Central memory CD8-positive, alpha-beta T cell (primary cell): ENCODE results near the gene HIPK3.

Experiments used
- ATAC-seq: fragments of 150-1000 bp; cut with Tn5 transposase; replicated peaks from 2 replicates; pipeline ENCODE4 v1.10.0; 2022; ENCODE audit warnings: mild to moderate bottlenecking, moderate FRiP score, moderate number of reproducible peaks; ENCODE audit not compliant: poor library complexity, severe bottlenecking; ENCODE audit errors: extremely low read depth
- DNase-seq, 2 donors: peaks; one replicate each; pipeline ENCODE4 v3.0.0; 2021; ENCODE audit warnings: low spot score in 2 of 2
- H3K27ac Mint-ChIP-seq: one replicate; pipeline ENCODE4 v1.8.0; 2022; ENCODE audit warnings: low read depth, mild to moderate bottlenecking, moderate library complexity, mixed read lengths
- H3K27me3 Mint-ChIP-seq: one replicate; pipeline ENCODE4 v1.8.0; 2022; ENCODE audit warnings: mixed read lengths
- H3K36me3 Mint-ChIP-seq: one replicate; pipeline ENCODE4 v1.8.0; 2022; ENCODE audit warnings: mild to moderate bottlenecking, moderate library complexity, mixed read lengths; ENCODE audit not compliant: insufficient read depth
- H3K4me1 Mint-ChIP-seq: one replicate; pipeline ENCODE4 v1.8.0; 2022; ENCODE audit warnings: mixed read lengths
- H3K4me3 Mint-ChIP-seq: one replicate; pipeline ENCODE4 v1.8.0; 2022; ENCODE audit warnings: mild to moderate bottlenecking, moderate library complexity, mixed read lengths
- H3K9me3 Mint-ChIP-seq: one replicate; pipeline ENCODE4 v1.8.0; 2022; ENCODE audit warnings: mixed read lengths

The HIPK3 gene

DNA sequence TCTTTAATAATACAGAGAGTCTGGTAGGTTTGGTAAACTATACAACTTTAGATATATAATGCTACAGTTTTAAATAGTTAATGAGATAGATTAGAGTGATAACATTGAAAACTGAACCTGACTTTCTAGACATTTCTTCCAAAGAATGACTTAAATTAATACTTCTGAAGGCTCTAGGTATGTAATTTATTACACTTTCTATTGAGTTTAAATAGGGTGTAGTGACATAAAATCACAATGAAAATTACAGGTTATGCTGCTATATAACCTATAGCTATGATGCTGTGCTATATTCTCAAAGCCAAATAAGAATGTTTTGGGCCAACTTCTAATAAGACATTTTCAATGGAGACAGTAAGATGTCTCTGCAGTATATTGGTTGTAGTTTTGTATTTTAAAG, 7.7 kb downstream of the HIPK3 start:
- peaks cover 4% of the 10 kb centered on the region for H3K36me3 Mint-ChIP-seq
- ATAC-seq (no peak), DNase-seq (no peak)
- H3K9me3 Mint-ChIP-seq = no peaks in the 10 kb centered on the region
- peaks cover 47% of the 10 kb centered on the region for H3K4me1 Mint-ChIP-seq
- H3K4me3 Mint-ChIP-seq = no peak overlapping the region
- H3K27me3 Mint-ChIP-seq = no peaks in the 10 kb centered on the region
- no peak overlapping the region for H3K27ac Mint-ChIP-seq

DNA sequence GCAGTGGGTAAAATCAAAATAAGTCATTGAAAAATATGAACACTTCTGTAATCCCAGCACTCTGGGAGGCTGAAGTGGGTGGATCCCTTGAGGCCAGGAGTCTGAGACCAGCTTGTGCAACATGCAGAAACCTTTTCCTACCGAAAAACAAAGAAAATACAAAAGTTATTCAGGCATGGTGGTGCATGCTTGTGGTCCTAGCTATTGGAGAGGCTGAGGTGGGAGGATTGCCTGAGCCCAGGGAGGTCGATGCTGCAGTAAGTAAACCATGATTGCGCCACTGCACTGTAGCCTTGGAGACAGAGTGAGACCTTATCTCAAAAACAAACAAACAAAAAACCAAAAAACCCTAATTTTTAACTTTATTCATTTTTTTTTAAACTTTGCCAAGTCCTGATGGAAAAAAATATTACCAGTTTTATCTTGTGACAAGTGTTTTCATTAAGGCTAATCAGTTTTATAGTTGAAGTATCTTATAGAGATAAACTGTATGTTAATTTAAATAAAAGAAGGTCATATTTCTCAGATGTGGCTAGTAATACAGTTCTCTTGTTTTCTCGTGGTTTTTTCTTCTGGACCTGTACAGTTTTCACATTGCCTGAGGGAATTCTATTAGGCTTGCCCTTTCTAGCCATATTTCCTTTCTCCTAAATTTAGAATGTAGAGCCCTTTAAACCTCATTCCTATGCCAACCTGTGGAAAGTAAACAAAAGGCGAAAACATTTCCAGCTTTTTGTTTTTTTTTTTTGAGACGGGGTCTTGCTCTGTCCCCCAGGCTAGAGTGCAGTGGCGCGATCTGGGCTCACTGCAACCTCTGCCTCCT, 9.4 kb downstream of the HIPK3 start:
- Mint-ChIP-seq H3K36me3 (peaks cover 3% of the 10 kb centered on the region), H3K27me3 (no peaks in the 10 kb centered on the region), H3K9me3 (no peaks in the 10 kb centered on the region), H3K4me3 (no peak overlapping the region), H3K4me1 (peaks cover 37% of the 10 kb centered on the region), H3K27ac (no peak overlapping the region)
- no peak for DNase-seq
- no peak for ATAC-seq

GRCh38 chr11:33268945-33269540, 11.9 kb downstream of the HIPK3 start:
- H3K36me3 Mint-ChIP-seq = peaks cover 3% of the 10 kb centered on the region

DNA sequence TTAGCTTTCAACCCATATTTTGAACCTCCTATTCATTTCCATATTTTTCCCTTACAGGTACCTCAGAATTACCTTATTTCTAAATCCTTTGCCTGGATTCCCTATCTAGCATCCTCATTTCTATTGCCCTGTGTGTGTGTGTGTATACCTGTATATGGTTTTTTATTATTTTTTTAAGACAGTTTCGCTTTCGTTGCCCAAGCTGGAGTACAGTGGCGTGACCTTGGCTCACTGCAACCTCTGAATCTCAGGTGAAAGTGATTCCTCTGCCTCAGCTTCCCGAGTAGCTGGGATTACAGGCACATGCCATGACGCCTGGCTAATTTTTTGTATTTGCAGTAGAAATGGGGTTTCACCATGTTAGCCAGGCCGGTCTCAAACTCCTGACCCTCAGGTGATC, 12.6 kb downstream of the HIPK3 start:
- Mint-ChIP-seq H3K4me1 (peaks cover 26% of the 10 kb centered on the region), H3K4me3 (no peak overlapping the region), H3K27ac (peak overlapping the region; percentile 12), H3K36me3 (peaks cover 3% of the 10 kb centered on the region), H3K9me3 (no peaks in the 10 kb centered on the region), H3K27me3 (no peaks in the 10 kb centered on the region)
- DNase-seq (no peak), ATAC-seq (no peak)

More at GRCh38 chr11:33268945-33269540, 11.9 kb downstream of the HIPK3 start:
- DNase-seq = no peak
- Mint-ChIP-seq H3K27ac (no peak overlapping the region), H3K9me3 (no peaks in the 10 kb centered on the region), H3K4me1 (peaks cover 27% of the 10 kb centered on the region), H3K4me3 (no peak overlapping the region), H3K27me3 (no peaks in the 10 kb centered on the region)
- no peak for ATAC-seq

DNA sequence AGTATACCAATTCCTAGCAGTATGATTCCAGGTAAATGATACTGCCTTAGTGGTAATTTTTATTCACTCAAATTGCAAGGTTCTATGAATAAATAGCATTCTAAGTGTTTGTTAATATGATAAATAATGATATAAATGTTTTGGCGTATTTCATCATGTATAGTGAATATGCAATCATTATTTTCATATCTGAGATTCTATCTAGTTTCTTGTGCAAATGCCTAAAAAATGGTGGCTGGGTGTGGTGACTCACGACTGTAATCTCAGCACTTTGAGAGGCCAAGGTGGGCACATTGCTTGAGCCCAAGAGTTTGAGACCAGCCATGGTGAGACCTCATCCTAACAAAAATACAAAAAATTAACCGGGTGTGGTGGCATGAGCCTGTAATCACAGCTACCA, 13.9 kb downstream of the HIPK3 start:
- no peak overlapping the region for H3K27ac Mint-ChIP-seq
- H3K36me3 Mint-ChIP-seq = peaks cover 3% of the 10 kb centered on the region
- H3K4me3 Mint-ChIP-seq = no peak overlapping the region
- H3K27me3 Mint-ChIP-seq = no peaks in the 10 kb centered on the region
- H3K9me3 Mint-ChIP-seq = no peaks in the 10 kb centered on the region
- peaks cover 21% of the 10 kb centered on the region for H3K4me1 Mint-ChIP-seq
- DNase-seq (no peak), ATAC-seq (no peak)

DNA sequence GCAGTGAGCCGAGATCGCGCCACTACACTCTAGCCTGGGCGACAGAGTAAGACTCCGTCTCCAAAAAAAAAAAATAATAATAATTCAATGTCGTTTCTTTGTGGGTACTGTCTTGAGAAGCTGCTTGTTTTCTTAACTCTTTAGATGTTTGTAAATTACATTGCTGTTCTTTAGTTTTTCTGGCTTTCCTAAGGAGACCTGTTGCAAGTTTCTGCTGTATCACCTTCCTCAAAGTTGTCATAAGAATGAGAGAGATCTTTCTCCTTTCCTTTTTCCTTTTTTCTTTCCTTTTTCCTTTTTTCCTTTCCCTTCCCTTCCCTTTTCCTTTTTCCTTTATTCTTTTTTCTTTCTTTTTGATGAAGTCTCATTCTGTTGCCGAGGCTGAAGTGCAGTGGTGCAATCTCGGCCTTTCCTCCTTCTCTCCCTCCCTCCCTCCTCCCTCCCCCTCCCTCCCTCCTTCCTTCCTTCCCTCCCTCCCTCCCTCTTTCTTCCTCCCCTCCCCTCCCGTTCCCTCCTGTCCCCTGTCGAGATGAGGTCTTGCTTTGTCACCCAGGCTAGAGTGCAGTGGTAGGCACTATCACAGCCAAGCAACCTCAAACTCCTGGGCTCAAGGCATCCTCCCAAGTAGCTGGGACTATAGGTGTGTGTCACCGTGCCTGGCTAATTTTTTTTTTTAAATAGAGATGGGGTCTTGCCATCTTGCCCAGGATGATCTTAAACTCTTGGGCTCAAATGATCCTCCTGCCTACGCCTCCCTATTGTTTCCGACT, 15.3 kb downstream of the HIPK3 start:
- Mint-ChIP-seq H3K27ac (no peak overlapping the region), H3K27me3 (no peaks in the 10 kb centered on the region), H3K4me1 (peaks cover 28% of the 10 kb centered on the region), H3K9me3 (no peaks in the 10 kb centered on the region), H3K36me3 (peaks cover 1% of the 10 kb centered on the region), H3K4me3 (no peak overlapping the region)
- DNase-seq (no peak), ATAC-seq (no peak)

DNA sequence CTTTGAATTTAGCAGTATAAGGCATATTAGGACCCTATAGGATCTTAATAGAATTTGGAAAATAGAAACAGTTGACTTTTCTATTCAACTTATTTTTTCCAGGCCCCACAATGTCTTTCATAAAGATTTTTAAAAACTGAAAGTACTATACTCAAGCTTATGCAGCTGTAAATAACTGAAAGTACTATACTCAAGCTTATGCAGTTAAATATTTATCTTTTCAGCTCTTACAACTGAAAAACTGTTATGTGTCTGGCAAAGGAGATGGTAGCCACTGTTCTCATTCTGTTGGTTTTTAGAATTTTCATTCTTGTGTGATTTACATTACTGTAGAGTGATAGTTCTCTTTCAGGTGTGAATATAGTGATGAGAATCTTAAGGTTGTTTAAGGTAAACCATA, 16.5 kb downstream of the HIPK3 start:
- Mint-ChIP-seq H3K4me1 (peaks cover 38% of the 10 kb centered on the region), H3K36me3 (peaks cover 3% of the 10 kb centered on the region), H3K4me3 (no peak overlapping the region), H3K9me3 (no peaks in the 10 kb centered on the region), H3K27ac (peak overlapping the region; percentile 19), H3K27me3 (no peaks in the 10 kb centered on the region)
- DNase-seq (no peak), ATAC-seq (no peak)

- no peaks in the 10 kb centered on the region for H3K9me3 Mint-ChIP-seq
- H3K27ac Mint-ChIP-seq = peak overlapping the region; percentile 35
- peaks cover 57% of the 10 kb centered on the region for H3K4me1 Mint-ChIP-seq
- H3K4me3 Mint-ChIP-seq = no peak overlapping the region
- DNase-seq (no peak), ATAC-seq (no peak)
- H3K36me3 Mint-ChIP-seq = peaks cover 2% of the 10 kb centered on the region
- no peaks in the 10 kb centered on the region for H3K27me3 Mint-ChIP-seq
Measured at GRCh38 chr11:33280411-33280810, 23.2 kb downstream of the HIPK3 start.

DNA sequence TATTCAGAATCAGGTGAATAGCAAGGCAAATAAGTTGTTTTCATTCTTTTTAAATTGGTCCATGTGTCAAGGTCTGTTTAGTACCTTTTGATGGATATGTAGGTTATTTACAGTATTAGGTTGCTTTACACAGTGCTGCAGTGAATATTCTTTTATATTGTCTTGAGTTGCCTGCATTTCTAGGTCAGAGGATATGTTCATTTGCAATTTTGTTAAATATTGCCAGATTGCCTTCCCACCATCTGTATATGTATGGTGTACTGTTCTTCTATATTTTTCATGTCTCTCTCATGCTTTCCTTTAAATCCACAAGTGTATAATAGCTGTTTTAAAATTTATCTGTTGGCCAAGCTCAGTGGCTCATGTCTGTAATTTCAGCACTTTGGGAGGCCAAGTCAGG, 24.6 kb downstream of the HIPK3 start:
- ATAC-seq = no peak
- H3K9me3 Mint-ChIP-seq = no peaks in the 10 kb centered on the region
- peaks cover 57% of the 10 kb centered on the region for H3K4me1 Mint-ChIP-seq
- no peak for DNase-seq
- peaks cover 9% of the 10 kb centered on the region for H3K36me3 Mint-ChIP-seq
- H3K4me3 Mint-ChIP-seq = no peak overlapping the region
- H3K27me3 Mint-ChIP-seq = no peaks in the 10 kb centered on the region
- H3K27ac Mint-ChIP-seq = peak overlapping the region; percentile 35

GRCh38 chr11:33284818-33285217, 27.6 kb downstream of the HIPK3 start:
- ATAC-seq (no peak), DNase-seq (no peak)
- Mint-ChIP-seq H3K9me3 (no peaks in the 10 kb centered on the region), H3K27ac (no peak overlapping the region), H3K36me3 (peaks cover 14% of the 10 kb centered on the region), H3K4me1 (peaks cover 43% of the 10 kb centered on the region), H3K4me3 (no peak overlapping the region), H3K27me3 (no peaks in the 10 kb centered on the region)

DNA sequence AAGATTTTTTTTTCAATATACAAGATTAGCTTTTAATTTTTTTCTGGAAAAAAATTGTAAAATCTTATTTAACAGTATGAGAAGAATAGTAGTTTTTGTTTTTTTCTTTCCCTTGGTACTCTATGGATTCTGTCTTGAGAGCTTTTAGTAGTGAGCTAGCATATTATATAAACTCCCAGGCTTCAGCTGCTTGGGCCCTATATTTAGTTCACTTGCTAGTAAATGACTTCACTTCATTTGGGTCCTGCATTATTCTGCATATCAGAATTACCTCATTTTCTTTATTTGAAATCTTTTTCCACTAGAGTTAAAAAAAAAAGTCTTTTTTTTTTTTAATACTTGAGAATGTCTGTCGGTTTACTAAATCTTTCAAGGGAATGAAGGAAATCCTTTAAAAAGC, 33.1 kb downstream of the HIPK3 start:
- H3K36me3 Mint-ChIP-seq = peaks cover 15% of the 10 kb centered on the region

GRCh38 chr11:33291004-33291777, 34.0 kb downstream of the HIPK3 start:
- peaks cover 40% of the 10 kb centered on the region for H3K4me1 Mint-ChIP-seq
- H3K36me3 Mint-ChIP-seq = peaks cover 12% of the 10 kb centered on the region
- no peak overlapping the region for H3K27ac Mint-ChIP-seq
- H3K27me3 Mint-ChIP-seq = no peaks in the 10 kb centered on the region
- ATAC-seq = no peak
- no peaks in the 10 kb centered on the region for H3K9me3 Mint-ChIP-seq
- H3K4me3 Mint-ChIP-seq = no peak overlapping the region
- no peak for DNase-seq

More for the DNA sequence above, 33.1 kb downstream of the HIPK3 start:
- Mint-ChIP-seq H3K4me1 (peaks cover 32% of the 10 kb centered on the region), H3K9me3 (no peaks in the 10 kb centered on the region), H3K4me3 (no peak overlapping the region), H3K27ac (no peak overlapping the region), H3K27me3 (no peaks in the 10 kb centered on the region)
- ATAC-seq (no peak), DNase-seq (no peak)
